ENCODE data around the gene ZSWIM7.
A peak's percentile ranks its signal among the peaks of the same experiment; 100 is the strongest.

- TF ChIP-seq CTCF (IDR thresholded peaks at IDR 0.05): peak in 3 of 4 experiments; percentile 30 to 37 (median 36)
- no peak for TF ChIP-seq POLR2A (IDR thresholded peaks at IDR 0.05)
Measured at GRCh38 chr17:16013943-16014407, 14.5 kb upstream of the ZSWIM7 start.

Measured in uterus (tissue), 2 donors.